ENCODE results near the gene ZNF318. TPM values are rescaled to one million over a fixed set of nuclear protein-coding genes. Genes with fewer than 3 reads are reported as not detected.
"Not testable (repeated sequence)": the region's sequence is repeated elsewhere in the genome, so short reads cannot be mapped to it uniquely, and the experiment has no call there.

ZNF318 gene
- total and polyA plus RNA-seq, 2 donors (not counting 3 experiments of a cell fraction or from before 2014, with no cell fraction given): 7.1 to 13.6 TPM

- no peak overlapping the region for H3K27ac ChIP-seq (ENCODE audit: insufficient read depth, low read depth, low read length)
- no peaks in the 10 kb centered on the region for H3K9me3 ChIP-seq (replicated peaks; ENCODE audit: control insufficient read depth, insufficient read depth, low read length)
- no peaks in the 10 kb centered on the region for H3K4me1 ChIP-seq (ENCODE audit: control insufficient read depth, extremely low read depth, insufficient read depth, low read length)
- DNase-seq (ENCODE audit: low read depth, low spot score) (no peak), FAIRE-seq (no peak)
- no peaks in the 10 kb centered on the region for H4K20me1 ChIP-seq (replicated peaks; ENCODE audit: control insufficient read depth, extremely low read depth, insufficient read depth, low read length)
- H3K27me3 ChIP-seq (ENCODE audit: control insufficient read depth in 2 of 2, insufficient read depth in 2 of 2, low read length in 2 of 2): peaks cover 2 to 7% of the 10 kb centered on the region in 2 experiments
- H3K9ac ChIP-seq (replicated peaks; ENCODE audit: extremely low read depth, insufficient read depth, low read length): no peak overlapping the region
- H2AFZ ChIP-seq (ENCODE audit: low read depth, low read length): no peak overlapping the region
- H3K4me2 ChIP-seq (ENCODE audit: insufficient read depth, low read length): no peak overlapping the region
- no peak overlapping the region for H3K4me3 ChIP-seq (replicated peaks in 1 of 3; ENCODE audit: insufficient read depth in 1 of 3, low read depth in 1 of 3, low read length in 3 of 3)
- intact Hi-C loops (cut with micrococcal nuclease) (no loop called here), dilution Hi-C loops (cut with MboI; ENCODE audit: extremely low pct_ligation_motif_present, low sequenced_read_pairs) (no loop called here)
- BruUV-seq (replicated peaks): no TSS peak
- no peaks in the 10 kb centered on the region for H3K36me3 ChIP-seq (ENCODE audit: control insufficient read depth in 2 of 2, extremely low read depth in 1 of 2, insufficient read depth in 2 of 2, low read length in 2 of 2)
- no peaks in the 10 kb centered on the region for H3K79me2 ChIP-seq (ENCODE audit: control insufficient read depth, insufficient read depth, low read length)
- H3K9me1 ChIP-seq (replicated peaks; ENCODE audit: control insufficient read depth, extremely low read depth, insufficient read depth, low read length): no peaks in the 10 kb centered on the region
- no peak for TF ChIP-seq POLR2A (IDR thresholded peaks at IDR 0.05; ENCODE audit: low read depth, low read length)
- no peak for TF ChIP-seq EZH2 (IDR thresholded peaks at IDR 0.05; ENCODE audit: borderline replicate concordance, low read depth, low read length, severe bottlenecking)
- TF ChIP-seq GATA2 (IDR thresholded peaks at IDR 0.05; ENCODE audit: insufficient read depth, insufficient read length, low read depth, low read length): no peak
- TF ChIP-seq, protein P1, sequence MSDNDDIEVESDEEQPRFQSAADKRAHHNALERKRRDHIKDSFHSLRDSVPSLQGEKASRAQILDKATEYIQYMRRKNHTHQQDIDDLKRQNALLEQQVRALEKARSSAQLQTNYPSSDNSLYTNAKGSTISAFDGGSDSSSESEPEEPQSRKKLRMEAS (IDR thresholded peaks at IDR 0.05; ENCODE audit: insufficient read depth, insufficient read length): no peak
- TF ChIP-seq FOS (IDR thresholded peaks at IDR 0.05; ENCODE audit: borderline replicate concordance, insufficient read depth, low read length): no peak
- no peak for TF ChIP-seq MYC (IDR thresholded peaks at IDR 0.05; ENCODE audit: low read depth, low read length)
- no peak for TF ChIP-seq JUN (IDR thresholded peaks at IDR 0.05; ENCODE audit: borderline replicate concordance, insufficient read depth, insufficient read length, low read depth)
- TF ChIP-seq POLR2AphosphoS5 (IDR thresholded peaks at IDR 0.05; ENCODE audit: insufficient read depth, low read depth, low read length): no peak
- TF ChIP-seq, protein P2, sequence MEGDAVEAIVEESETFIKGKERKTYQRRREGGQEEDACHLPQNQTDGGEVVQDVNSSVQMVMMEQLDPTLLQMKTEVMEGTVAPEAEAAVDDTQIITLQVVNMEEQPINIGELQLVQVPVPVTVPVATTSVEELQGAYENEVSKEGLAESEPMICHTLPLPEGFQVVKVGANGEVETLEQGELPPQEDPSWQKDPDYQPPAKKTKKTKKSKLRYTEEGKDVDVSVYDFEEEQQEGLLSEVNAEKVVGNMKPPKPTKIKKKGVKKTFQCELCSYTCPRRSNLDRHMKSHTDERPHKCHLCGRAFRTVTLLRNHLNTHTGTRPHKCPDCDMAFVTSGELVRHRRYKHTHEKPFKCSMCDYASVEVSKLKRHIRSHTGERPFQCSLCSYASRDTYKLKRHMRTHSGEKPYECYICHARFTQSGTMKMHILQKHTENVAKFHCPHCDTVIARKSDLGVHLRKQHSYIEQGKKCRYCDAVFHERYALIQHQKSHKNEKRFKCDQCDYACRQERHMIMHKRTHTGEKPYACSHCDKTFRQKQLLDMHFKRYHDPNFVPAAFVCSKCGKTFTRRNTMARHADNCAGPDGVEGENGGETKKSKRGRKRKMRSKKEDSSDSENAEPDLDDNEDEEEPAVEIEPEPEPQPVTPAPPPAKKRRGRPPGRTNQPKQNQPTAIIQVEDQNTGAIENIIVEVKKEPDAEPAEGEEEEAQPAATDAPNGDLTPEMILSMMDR (IDR thresholded peaks at IDR 0.05; ENCODE audit: extremely low read depth in 1 of 2, insufficient read depth in 1 of 2, low read depth in 1 of 2, low read length in 2 of 2): no peak
- POLR2A ChIA-PET: no interaction called here
- CTCF ChIA-PET: no interaction called here
Measured at GRCh38 chr6:43391440-43392031, 22.1 kb upstream of the ZNF318 start.

DNA sequence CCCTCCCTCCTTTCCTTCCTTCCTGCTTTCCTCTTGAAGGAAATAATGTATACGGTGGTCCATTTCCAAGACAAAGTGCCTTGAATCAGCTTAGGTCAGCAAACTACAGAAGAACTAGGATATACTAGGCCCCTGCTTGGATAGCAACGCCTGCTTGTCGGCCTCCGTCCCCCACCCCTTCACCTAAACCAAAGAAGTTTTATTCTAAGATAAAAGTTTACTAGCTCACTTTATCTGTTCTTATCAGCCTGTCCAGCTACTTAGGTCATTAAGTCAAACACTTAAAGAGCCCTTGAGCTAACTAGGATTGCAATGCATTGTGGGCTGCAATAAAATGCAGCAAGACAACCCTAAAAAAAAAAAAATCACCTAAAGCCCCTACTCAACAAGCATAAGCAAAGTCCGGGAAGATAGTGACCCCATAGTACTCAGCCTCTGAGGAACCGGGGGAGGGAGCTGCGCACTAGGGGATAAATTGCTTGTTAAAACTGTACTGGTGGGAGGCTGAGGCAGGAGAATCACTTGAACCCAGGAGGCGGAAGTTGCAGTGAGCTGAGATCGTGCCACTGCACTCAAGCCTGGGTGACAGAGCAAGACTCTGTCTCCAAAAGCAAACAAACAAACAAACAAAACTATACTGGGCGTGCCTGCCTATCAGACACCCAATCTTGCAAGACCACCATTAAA is 21.4 kb upstream of the ZNF318 start:
- H3K4me1 ChIP-seq (ENCODE audit: control insufficient read depth, extremely low read depth, insufficient read depth, low read length); H3K36me3 ChIP-seq (ENCODE audit: control insufficient read depth in 2 of 2, extremely low read depth in 1 of 2, insufficient read depth in 2 of 2, low read length in 2 of 2); DNase-seq (ENCODE audit: low read depth, low spot score); H4K20me1 ChIP-seq (replicated peaks; ENCODE audit: control insufficient read depth, extremely low read depth, insufficient read depth, low read length); H3K27ac ChIP-seq (ENCODE audit: insufficient read depth, low read depth, low read length); H3K9me3 ChIP-seq (replicated peaks; ENCODE audit: control insufficient read depth, insufficient read depth, low read length); BruUV-seq (replicated peaks); H3K79me2 ChIP-seq (ENCODE audit: control insufficient read depth, insufficient read depth, low read length); H3K4me2 ChIP-seq (ENCODE audit: insufficient read depth, low read length); H3K4me3 ChIP-seq (replicated peaks in 1 of 3; ENCODE audit: insufficient read depth in 1 of 3, low read depth in 1 of 3, low read length in 3 of 3); H3K9me1 ChIP-seq (replicated peaks; ENCODE audit: control insufficient read depth, extremely low read depth, insufficient read depth, low read length); dilution Hi-C loops (cut with MboI; ENCODE audit: extremely low pct_ligation_motif_present, low sequenced_read_pairs); H3K27me3 ChIP-seq (ENCODE audit: control insufficient read depth in 2 of 2, insufficient read depth in 2 of 2, low read length in 2 of 2); H2AFZ ChIP-seq (ENCODE audit: low read depth, low read length); H3K9ac ChIP-seq (replicated peaks; ENCODE audit: extremely low read depth, insufficient read depth, low read length); intact Hi-C loops (cut with micrococcal nuclease); FAIRE-seq; POLR2A ChIA-PET: not testable (repeated sequence)
- CTCF ChIA-PET: interaction anchor here (1.0 kb wide), 1 partner anchor 162 kb away, joined by 3 read pairs; the partner anchor contains the start of gene DNPH1
